Pons (tissue), 1 donor: Measurements from ENCODE around the gene CD6.
A peak's percentile ranks its signal among the peaks of the same experiment; 100 is the strongest.
"Not testable (repeated sequence)": the region's sequence is repeated elsewhere in the genome, so short reads cannot be mapped to it uniquely, and the experiment has no call there.

ENCODE experiments used
- DNase-seq: peaks from one replicate; pipeline ENCODE4 v3.0.0-alpha.2; 2016; ENCODE audit warnings: low spot score

Gene CD6

DNA sequence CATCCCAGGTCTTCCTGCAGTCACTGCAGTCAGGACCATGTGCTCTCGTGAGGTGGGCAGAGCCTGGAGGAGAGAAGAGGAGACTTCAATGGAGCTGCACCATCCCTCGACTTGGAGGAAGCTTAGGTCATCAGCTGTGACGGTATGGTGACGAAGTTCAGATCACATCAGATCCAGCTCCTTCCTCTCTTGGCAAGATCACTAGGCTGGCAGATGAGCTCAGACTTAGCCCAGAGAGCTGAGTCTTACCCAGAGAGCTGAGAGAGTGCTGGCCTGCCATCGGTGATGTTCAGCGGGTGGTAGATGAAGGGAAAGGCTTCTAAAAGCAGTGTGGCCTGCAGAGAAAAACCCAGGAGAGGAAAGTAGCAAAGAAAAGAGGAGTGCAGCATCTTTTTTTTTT is 17.7 kb upstream of the CD6 start:
- peak; percentile 58 for DNase-seq

DNA sequence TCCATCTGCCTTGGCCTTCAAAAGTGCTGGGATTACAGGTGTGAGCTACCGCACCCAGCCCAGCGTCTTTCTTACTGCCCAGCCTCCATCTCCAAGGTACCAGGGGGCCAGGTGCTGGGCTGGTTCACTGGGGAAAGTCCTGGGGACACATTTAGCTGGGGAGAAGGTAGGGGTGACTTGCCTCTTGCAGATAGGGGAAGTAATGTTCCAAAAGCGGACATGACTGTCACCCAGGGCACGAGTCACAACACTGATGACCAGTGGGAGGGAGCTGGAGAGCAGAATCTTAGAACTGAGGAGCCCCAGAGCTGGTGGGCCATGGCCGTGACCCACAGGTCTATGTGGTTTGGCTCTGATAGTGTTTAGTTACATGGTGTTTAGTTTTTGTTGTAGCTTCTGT is 17.1 kb upstream of the CD6 start:
- peak; percentile 39 for DNase-seq

DNA sequence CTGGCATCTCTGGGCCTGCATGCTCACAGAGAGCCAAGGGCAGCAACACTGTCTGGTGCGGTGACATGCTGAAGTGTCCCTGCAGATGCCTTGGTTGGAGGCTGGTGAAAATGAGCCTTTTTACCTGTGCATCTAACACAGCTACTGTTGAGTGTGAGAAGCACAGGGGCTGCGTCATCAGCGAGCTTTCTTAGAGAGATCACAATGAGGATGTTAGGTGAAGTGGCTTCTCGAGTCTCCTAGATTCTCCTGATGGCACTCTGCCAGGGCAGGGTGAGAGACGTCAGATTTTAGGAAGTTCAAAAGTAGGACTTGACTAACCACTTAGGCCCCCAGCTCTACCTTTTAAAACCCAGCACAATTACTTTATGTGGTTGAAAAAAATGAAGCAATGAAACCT is 15.9 kb upstream of the CD6 start:
- peak; percentile 55 for DNase-seq

DNA sequence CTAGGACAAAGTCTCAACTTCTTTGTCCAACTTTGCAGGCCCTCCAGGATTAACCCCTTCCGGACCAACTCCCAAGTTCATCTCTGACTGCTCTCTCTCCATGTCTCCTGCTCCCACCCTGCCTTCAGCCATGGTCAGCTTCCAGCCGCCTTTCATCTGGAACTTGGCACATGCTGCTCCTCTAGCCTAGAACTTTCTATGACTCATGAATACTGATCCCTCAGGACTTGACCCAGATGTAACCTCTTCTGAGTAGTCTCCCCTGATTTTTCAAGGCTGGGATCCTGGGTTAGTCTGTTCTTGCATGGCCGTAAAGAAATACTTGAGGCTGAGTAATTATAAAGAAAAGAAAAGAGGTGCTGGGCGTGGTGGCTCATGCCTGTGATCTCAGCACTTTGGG is 14.3 kb upstream of the CD6 start:
- no peak for DNase-seq

DNA sequence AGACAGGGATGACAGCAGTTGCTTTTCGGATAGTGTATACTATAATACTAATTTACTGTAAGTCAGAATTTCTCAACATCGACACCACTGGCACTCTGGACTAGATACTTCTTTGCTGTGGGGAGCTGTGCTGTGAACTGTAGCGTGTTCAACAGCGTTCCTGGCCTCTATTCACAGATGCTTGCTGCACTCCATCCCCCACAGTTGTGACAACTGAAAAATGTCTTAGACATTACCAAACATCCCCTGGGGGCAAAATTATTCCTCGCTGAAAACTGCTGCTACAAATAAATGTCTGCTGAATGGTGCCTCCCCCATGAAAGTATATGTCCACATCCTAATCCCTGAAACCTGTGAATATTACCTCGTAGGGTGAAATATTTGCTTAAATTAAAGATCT is 12.0 kb upstream of the CD6 start:
- DNase-seq: no peak

DNA sequence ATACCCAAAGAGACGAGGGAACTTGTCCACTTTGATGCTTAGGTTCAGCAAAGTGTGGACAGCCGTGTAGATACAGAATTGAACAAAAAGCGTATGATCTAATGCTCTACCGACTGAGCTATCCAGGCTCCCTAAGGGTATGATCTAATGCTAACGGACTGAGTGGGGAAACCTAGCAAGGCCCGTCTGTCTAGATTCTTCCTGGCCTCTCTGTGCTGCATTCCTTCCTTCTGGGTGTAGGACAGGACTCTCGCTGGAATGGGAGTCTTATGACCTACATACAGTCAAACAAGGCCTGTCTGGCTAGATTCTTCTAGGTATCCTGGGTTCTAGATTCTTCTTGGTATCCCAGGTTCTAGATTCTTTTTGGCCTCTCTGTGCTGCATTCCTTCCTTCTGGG is 11.1 kb upstream of the CD6 start:
- no peak for DNase-seq

DNA sequence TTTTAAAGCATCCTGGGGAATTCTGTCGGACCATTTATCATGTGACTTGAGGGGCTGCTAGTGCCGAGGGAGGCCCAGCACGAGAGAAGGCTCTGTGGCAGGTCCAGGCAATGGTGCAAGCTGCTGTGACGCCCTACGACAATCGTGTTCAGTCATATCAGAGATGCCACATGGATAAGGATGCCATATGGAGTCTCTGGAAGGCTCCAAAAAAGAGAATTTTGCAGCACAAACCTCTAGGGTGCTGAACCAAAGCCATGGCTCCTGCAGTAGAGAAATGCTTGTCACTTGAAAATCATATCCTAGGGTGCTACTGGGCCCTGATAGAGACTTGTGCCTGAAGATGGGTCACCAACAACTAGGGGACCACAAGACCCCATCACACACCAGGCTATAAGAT is 6.7 kb upstream of the CD6 start:
- no peak for DNase-seq

DNA sequence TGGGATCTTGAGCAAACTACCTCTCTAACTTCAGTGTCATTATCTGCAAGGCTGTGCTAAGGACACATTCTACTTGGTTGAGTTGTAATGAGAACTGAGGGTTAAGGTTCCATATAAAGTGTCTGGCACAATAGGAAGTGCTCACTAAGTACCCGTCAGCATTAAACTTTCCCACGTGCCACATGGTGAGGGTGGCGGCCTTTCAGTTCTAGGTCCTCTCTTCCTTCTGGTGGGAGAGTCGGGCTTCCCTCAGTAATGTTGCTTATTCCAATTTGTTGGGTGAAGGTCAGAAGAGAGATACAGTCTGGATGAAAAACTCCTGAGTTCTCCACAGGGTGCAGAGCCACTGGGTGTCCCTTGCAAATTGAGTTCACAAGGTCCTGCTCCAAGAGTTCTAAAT is 4.6 kb upstream of the CD6 start:
- DNase-seq: no peak

DNA sequence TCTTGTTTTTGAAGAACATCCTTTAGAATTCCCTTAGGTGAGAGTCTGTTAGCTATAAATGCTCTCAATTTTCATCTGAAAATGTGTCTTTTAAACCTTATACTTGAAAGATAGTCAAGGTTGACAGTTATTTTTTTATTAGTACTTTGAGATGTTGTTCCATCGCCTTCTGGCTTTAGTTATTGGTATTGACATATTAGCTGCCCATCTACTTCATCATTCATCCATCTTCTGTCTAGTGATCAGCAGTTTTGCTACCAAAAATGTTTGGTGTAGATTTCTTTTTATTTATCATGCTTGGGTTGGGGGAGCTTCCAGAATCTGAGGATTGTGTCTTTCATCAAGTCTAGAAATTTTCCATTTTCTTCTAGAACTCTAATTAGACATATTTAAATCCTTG is 3.3 kb upstream of the CD6 start:
- DNase-seq: no peak

DNA sequence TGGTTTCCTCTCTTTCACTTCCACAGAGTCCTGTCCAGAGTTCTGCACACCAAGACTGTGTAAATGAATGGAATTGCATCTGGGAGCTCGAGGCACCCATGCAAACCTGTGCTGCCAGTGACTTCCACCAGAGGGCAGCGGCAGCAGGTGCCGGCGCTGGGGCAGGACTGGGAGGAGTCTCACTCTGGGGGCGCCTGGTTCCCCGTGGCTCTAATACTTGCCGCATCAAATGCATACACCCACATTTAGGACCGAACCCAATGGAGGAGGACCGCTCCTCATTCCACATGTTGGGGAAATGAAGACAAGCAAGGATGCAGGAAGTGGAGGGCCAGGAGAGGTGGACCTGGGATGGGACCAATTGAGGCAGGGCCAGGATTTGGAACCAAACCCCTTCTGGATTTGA is 1.1 kb upstream of the CD6 start:
- no peak for DNase-seq

DNA sequence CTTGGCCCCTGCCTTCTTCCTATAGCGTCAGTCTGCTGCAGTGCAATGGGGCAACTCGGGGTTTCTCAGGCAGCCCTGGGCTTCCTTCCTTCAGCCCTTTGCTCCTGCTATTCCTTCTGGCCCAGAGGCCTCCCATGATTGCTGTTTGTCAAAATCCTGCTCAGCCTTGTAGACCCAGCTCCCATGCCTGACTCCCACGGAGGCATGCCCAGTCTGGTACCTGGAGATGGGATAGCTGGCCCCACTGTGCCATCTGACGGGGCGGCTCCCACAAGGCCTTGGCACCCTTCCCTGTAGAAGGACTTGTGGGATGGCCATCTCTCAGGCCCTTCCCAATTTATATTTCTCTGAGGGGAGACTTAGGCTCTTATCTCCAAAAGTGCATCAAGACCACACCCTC is 590 bp upstream of the CD6 start:
- DNase-seq: no peak

DNA sequence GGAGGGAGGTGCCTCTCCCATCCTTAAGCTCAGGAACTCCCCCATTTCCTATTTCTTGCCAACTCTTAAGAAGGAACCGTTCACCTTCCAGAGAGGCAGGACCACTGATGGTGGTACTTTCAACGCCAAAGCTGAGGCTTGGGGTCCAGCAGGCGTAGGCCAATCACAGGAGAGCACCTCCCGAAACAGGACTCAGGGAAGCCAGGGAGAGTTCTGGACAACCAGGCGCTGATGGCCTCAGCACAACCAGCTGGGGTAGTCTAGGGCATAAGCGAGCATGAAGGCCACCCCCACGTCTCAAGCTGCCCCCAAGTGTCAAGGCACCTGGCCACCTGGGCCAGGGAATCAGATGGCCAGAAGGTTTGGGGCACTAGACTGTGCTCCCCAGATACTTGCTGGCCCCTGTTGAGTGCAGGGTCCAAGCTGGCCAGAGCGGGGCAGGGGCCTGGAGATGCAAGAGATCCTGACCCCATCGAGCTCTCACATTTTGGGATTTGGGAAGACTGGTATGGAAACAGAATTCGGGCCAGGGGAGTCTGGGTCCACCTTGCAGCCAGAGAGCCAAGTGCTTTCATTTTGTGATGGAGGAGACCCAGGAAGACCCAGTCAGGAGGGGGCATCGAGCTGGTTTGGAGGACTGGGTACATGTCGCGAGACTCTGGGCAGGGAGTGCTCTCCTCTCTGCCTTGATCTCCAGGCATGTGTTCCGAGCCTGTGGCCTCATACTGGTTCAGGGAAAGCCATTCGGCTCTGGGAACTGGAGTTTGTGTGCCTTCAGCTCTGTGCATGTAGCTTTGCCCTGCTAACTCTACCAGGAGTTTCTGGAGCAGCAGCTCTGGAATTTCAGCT is 926 bp downstream of the CD6 start:
- no peak for DNase-seq

DNA sequence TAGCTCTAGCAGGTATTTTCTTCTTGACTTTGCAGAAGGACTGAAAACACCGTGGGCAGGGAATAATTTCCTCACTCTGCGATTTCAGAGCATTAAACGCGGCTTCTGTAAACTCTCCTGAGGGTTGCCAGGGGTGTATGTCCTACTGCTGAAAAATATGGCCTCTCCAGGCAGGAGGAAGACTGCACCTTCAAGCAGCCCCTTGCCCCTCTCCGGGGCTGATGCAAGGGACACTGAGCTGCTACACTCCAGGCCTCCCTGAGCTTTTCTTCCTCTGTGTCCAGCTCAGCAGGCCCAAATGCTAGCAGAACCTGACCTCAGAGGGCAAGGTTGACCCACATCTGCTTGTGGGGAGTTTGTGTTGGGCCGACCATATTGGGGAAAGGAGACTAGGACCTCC is 2.2 kb downstream of the CD6 start:
- no peak for DNase-seq

DNA sequence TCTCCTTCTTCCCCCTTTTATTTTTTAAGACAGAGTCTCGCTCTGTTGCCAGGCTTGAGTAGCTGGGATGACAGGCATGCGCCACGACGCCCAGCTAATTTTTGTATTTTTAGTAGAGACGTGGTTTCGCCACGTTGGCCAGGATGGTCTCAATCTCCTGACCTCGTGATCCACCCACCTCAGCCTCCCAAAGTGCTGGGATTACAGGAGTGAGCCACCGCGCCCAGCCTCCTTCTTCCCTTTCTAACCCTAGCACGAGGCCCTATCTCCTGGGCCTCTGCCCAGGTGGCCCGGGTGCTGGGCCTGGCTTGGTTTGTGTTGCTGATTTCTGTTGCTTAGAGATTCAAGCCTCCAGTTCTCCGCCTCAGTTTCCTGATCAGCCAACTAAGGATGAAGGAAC is 2.8 kb downstream of the CD6 start:
- DNase-seq: not testable (repeated sequence)

DNA sequence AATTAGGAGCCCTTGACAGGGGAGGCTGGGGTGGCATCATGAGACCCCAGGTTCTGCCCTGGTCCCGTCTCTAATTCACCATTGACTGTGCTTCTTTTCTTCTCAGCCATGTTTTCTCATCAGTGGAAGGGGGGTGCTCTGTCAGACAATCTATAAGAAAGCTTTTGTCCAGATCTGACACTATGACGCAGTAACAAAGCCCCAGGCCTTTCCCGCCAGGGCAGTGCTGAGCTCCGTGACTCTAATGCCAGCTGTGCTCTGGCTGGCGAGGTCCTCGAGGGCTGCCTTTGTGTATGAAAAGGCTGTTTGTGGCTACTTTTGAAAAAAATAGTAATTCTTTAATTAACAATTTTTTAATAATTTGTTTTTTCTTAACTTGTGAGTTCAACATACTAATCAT is 3.2 kb downstream of the CD6 start:
- DNase-seq: peak; percentile 75

DNA sequence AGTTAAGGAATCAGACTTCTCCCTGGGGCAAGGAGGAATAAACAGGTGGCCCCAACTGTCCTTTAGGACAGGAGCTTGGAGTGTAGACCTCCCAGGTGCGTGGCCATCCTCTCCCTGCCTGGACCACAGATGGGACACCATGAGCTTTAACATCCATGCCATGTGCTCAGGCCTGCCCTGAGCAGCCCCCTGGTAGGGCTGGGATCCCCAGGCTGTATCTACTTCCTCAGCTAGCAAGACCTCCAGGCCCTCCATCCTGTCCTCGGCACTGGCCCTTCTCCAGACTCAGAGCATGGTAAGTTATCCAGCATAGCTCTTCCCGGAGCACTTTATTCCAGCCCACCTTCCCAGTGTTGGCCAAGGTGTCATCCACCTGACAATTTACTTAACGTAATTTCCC is 5.7 kb downstream of the CD6 start:
- no peak for DNase-seq

DNA sequence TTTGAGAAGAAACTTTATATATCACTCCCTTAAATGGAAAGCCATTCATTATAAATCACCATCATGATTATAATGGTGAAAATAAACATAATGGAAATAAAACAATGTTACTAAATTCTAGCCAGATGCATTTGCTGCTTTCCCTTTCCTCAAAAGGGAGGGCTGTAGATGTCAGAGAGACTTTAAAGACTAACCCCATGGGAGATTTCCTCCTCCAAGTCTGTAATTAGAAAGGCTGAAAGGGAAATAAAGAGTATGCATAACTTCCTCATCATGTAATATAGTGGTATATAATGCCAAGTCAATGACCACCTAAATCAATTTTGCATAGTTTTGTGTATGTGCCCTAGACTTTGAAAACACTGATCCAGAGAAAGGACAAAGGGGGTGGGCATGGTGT is 6.4 kb downstream of the CD6 start:
- no peak for DNase-seq

DNA sequence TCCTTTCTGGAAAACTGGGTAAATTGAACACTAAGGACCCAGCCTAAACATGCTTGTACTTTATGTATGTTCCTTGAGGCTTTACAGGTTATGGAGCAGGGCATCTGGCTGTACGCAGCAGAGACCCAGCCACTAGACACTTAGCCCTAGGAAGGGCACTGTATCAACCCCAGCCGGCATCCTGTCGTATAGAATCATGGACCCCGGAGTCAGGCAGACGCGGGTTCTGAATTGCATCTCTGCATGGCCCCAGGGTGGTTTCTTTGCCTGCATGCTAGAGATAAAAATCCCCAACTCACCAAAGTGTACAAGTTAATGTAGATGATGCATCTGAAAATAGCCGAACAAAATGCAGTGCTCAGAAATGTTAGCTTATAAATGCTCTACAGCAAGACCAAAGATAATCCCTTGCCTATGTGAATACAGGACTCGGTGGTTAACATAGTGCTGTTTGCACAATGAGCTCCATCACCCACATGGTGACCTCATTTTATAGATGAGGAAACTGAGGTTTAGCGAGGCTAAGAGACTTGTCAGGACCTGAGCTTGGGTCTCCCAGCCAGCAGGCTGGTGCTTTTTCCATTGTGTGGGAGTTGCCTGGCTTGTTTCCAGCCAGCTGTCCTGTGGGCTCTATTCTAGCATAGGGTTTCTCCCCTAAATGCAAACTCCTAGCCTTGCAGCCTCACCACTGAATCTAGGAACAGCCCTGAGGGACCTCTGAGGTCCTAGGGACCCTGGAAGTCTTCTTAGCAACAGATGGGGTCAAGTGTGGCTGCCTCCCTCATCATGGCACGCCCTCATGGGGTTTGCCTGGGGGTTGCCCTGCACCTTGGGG is 7.3 kb downstream of the CD6 start:
- DNase-seq: no peak

DNA sequence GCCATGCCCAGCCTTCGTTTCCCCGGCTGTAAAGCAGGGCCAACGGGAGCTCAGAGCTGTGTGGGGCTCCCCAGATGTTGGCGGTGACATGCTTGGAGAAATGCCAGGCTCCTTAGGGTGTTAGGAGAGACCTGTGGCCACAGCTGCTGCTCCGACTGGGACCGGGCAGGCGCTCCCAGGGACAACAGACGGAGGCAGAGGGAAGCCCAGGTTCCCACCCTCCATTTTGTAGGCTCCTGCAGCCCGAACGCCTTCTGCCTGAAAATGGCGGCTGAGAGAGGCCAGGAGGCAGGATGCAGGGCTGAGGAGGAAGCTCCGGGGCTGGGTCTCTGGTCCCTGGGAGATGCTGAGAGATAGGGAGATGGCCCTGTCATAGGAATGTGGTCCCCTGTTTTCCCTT is 10.0 kb downstream of the CD6 start:
- DNase-seq: no peak

DNA sequence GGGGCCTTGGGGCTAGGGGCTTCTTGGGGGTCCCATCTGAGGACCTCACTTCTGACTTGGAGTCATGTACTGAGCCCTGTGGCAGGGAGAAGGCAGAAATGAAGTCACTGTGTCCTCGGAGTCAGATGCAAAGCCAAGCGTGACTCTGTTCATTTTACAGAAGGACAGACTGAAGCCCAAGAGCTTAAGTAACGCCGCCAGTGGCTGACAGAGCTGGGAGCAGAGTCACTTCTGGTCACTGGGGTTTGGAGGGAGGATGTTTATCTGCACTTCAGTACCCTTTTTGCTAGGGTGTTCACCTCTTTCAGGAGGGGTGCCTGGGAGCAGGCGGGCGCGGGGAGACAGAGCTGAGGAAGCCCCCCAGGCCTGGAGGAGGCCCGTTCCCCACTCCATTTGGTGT is 10.7 kb downstream of the CD6 start:
- DNase-seq: no peak

DNA sequence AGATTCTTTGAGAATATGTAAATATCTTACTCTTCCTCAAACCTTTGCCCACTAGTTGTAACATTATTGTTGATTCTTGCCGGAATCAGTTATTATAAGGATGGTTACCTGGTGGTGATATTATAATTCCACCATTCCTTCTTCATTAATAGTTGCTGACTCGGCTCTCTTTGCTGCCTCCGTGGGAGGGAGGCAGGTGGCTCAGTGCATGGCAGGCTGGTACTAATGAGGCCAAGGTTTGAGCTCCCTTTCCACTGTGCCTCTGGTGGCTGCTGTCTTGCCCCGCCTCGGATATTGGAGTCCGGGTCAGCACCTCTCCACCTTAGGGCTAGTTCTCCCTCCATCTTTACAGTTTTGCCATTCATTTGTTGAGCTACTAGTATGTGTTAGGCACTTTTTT is 12.7 kb downstream of the CD6 start:
- no peak for DNase-seq

DNA sequence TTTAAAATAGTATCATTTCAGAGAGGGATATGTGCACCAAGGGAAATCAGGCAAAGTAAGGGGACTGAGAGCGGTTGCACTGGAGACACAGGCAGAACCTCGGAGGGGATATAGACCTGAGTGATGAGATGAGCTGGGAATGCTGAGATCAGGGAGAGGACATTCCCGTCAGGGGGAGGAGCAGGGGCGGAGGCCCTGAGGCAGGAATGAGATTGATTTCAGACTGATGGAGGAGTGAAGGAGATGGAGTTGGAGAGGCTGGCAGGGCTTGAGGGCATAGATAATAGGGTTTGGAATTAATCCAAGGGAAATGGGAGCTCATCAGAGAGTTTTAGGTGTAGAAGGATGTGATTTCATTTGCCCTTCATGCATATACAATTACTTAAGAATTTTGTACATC is 13.2 kb downstream of the CD6 start:
- no peak for DNase-seq

DNA sequence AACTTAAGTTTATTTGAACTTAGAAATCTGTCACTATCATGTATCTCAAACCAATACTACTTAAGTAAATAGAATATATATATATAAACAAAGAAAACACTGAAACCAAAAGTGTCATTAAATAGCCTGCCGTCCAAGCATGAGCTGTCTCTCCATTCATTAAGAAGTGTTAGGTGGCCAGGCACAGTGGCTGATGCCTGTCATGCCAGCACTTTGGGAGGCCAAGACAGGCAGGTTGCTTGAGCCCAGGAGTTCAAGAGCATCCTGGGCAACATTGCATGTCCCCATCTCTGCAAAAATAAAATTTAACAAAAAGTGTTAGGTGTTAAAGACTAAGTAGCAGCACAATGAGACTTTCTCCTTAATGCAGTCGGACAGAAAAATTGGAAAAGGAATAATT is 14.0 kb downstream of the CD6 start:
- DNase-seq: no peak
